ENCODE data around the gene THAP10.

THAP10 gene

GRCh38 chr15:70833422-70833821 lies 58.8 kb downstream of the THAP10 start:
- H3K9me3 ChIP-seq (ENCODE audit: control insufficient read depth, insufficient read depth, low read length) = no peaks in the 10 kb centered on the region
- no peak for DNase-seq (ENCODE audit: low read depth, low spot score)
- H3K36me3 ChIP-seq (ENCODE audit: control insufficient read depth, insufficient read depth, low read length) = peaks cover 8% of the 10 kb centered on the region; the same call in 1 of the 2 replicates
- no CpG with 5 or more reads among the region's 3 CpGs for WGBS (ENCODE audit: insufficient coverage, insufficient read length)
- no peaks in the 10 kb centered on the region for H3K4me1 ChIP-seq (ENCODE audit: control insufficient read depth, insufficient read depth, low read length)
- no peak overlapping the region for H3K27ac ChIP-seq (ENCODE audit: low read length)
- H3K27me3 ChIP-seq (ENCODE audit: control insufficient read depth, insufficient read depth, low read length) = no peaks in the 10 kb centered on the region
- no peak overlapping the region for H3K4me3 ChIP-seq (ENCODE audit: low read length)

- DNase-seq (ENCODE audit: low read depth, low spot score) = no peak
- H3K27ac ChIP-seq (ENCODE audit: low read length) = no peak overlapping the region
- H3K27me3 ChIP-seq (ENCODE audit: control insufficient read depth, insufficient read depth, low read length) = no peaks in the 10 kb centered on the region
- H3K4me1 ChIP-seq (ENCODE audit: control insufficient read depth, insufficient read depth, low read length) = no peaks in the 10 kb centered on the region
- no CpG with 5 or more reads among the region's 20 CpGs for WGBS (ENCODE audit: insufficient coverage, insufficient read length)
- no peaks in the 10 kb centered on the region for H3K9me3 ChIP-seq (ENCODE audit: control insufficient read depth, insufficient read depth, low read length)
- peaks cover 8% of the 10 kb centered on the region; the same call in 1 of the 2 replicates for H3K36me3 ChIP-seq (ENCODE audit: control insufficient read depth, insufficient read depth, low read length)
- no peak overlapping the region for H3K4me3 ChIP-seq (ENCODE audit: low read length)
These were observed 60.1 kb downstream of the THAP10 start for GRCh38 chr15:70832176-70832575.
